Measurements from ENCODE around the gene TMF1.

- no peak for TF ChIP-seq FOXK2 (IDR thresholded peaks at IDR 0.05)
- TF ChIP-seq CTBP1 (IDR thresholded peaks at IDR 0.05; ENCODE audit: borderline replicate concordance): no peak
- no peak for TF ChIP-seq NFRKB (IDR thresholded peaks at IDR 0.05)
- TF ChIP-seq TARDBP (IDR thresholded peaks at IDR 0.05): no peak
- TF ChIP-seq SP1 (IDR thresholded peaks at IDR 0.05): no peak
- no peak for TF ChIP-seq FOXM1 (IDR thresholded peaks at IDR 0.05; ENCODE audit: borderline replicate concordance)
- TF ChIP-seq HDGF (IDR thresholded peaks at IDR 0.05; ENCODE audit: borderline replicate concordance): no peak
- no peak for TF ChIP-seq FOXA1 (IDR thresholded peaks at IDR 0.05)
- TF ChIP-seq ZNF384 (IDR thresholded peaks at IDR 0.05): no peak
- no peak for TF ChIP-seq BHLHE40 (IDR thresholded peaks at IDR 0.05; ENCODE audit: borderline replicate concordance)
Observed at GRCh38 chr3:69009559-69010410, 42.3 kb downstream of the TMF1 start.

Measured in HEK293T (cell line).